HG02759 (cell line): Measurements from ENCODE around the gene PADI1.
"Not testable (repeated sequence)": the region's sequence is repeated elsewhere in the genome, so short reads cannot be mapped to it uniquely, and the experiment has no call there.

ENCODE experiments used
- ATAC-seq: cut with Tn5 transposase; IDR thresholded peaks from one replicate; pipeline ENCODE4 v1.9.1; 2021; ENCODE audit warnings: mild to moderate bottlenecking, moderate library complexity; ENCODE audit not compliant: unreplicated experiment

Gene PADI1

GRCh38 chr1:17239420-17239819 lies 34.5 kb downstream of the PADI1 start:
- no peak for ATAC-seq

- ATAC-seq: not testable (repeated sequence)
Observed at GRCh38 chr1:17241011-17241779, 36.3 kb downstream of the PADI1 start.

GRCh38 chr1:17241780-17242074 lies 36.8 kb downstream of the PADI1 start:
- not testable (repeated sequence) for ATAC-seq

GRCh38 chr1:17243274-17243673 lies 38.3 kb downstream of the PADI1 start:
- no peak for ATAC-seq

- ATAC-seq: no peak
Observed at GRCh38 chr1:17244821-17245740, 40.2 kb downstream of the PADI1 start.

- ATAC-seq: no peak
Observed at GRCh38 chr1:17245816-17246325, 40.9 kb downstream of the PADI1 start.

GRCh38 chr1:17246971-17247370 lies 42.0 kb downstream of the PADI1 start:
- no peak for ATAC-seq

- no peak for ATAC-seq
Observed at GRCh38 chr1:17248781-17249180, 43.9 kb downstream of the PADI1 start, which contains the start of gene PADI3. PADI3 (plus strand) TSS chr1:17249098; CDS start chr1:17249138, 40 bp downstream.

GRCh38 chr1:17250601-17251000 lies 45.7 kb downstream of the PADI1 start:
- no peak for ATAC-seq

- ATAC-seq: no peak
Observed at GRCh38 chr1:17251246-17251645, 46.3 kb downstream of the PADI1 start.

- ATAC-seq: no peak
Observed at GRCh38 chr1:17251701-17252376, 46.9 kb downstream of the PADI1 start.

GRCh38 chr1:17255336-17255735 lies 50.4 kb downstream of the PADI1 start:
- ATAC-seq: no peak

GRCh38 chr1:17258116-17258757 lies 53.3 kb downstream of the PADI1 start:
- ATAC-seq: no peak

GRCh38 chr1:17258758-17259130 lies 53.8 kb downstream of the PADI1 start:
- ATAC-seq: no peak

- no peak for ATAC-seq
Observed at GRCh38 chr1:17259233-17259873, 54.4 kb downstream of the PADI1 start.

GRCh38 chr1:17260264-17260663 lies 55.3 kb downstream of the PADI1 start:
- ATAC-seq: no peak

- ATAC-seq: no peak
Observed at GRCh38 chr1:17260738-17261137, 55.8 kb downstream of the PADI1 start.

- ATAC-seq: no peak
Observed at GRCh38 chr1:17263936-17264335, 59.0 kb downstream of the PADI1 start.

GRCh38 chr1:17264470-17264869 lies 59.5 kb downstream of the PADI1 start:
- ATAC-seq: no peak

GRCh38 chr1:17265162-17265561 lies 60.2 kb downstream of the PADI1 start:
- no peak for ATAC-seq
